A549 (cell line): Measurements from ENCODE around the gene GPLD1. TPM values are rescaled to one million over a fixed set of nuclear protein-coding genes. Genes with fewer than 3 reads are reported as not detected.

Experiments
- ATAC-seq, 2 experiments: fragments of 200-7000 bp in 1 of 2; fragments of >200 bp in 1 of 2; cut with Nextera tagmentation in 1 of 2; cut with Tn5 transposase in 1 of 2; 3 replicates each; pipeline versions ENCODE4 v1.8.0 to v1.9.1; 2018 to 2020; ENCODE audit warnings: mild to moderate bottlenecking in 1 of 2, moderate library complexity in 1 of 2
- CTCF ChIA-PET: fragments of 300-600 bp; sonication (Branson Sonifier 250); formaldehyde crosslinking; extraction: SDS; loops from one replicate; lab custom pipeline; 2021; ENCODE audit warnings: antibody characterized with exemption, inconsistent platforms; lab: Yijun Ruan, JAX
- POLR2A ChIA-PET: fragments of 350-600 bp; formaldehyde crosslinking; extraction: SDS; loops from one replicate; lab custom pipeline; 2021; ENCODE audit warnings: antibody characterized with exemption, inconsistent platforms; lab: Yijun Ruan, JAX
- DNase-seq, 2 experiments: peaks; one replicate each; pipeline versions ENCODE4 v3.0.0 to v3.0.0-alpha.2; 2011 to 2016; ENCODE audit warnings: low read depth in 1 of 2, low spot score in 1 of 2
- FAIRE-seq: peaks from 2 replicates; lab custom pipeline; 2011; peaks lifted over from hg19 to GRCh38; lab: Jason Lieb, UNC
- H3K27ac ChIP-seq, 2 experiments: fragments of >200 bp; sonication (Bioruptor Twin); formaldehyde crosslinking; 3 replicates each; pipeline ENCODE4 v1.5.1; 2016 to 2017
- H3K4me1 ChIP-seq: fragments of >200 bp; sonication (Bioruptor Twin); formaldehyde crosslinking; 3 replicates; pipeline ENCODE4 v1.6.1; 2016
- H3K4me2 ChIP-seq: fragments of >200 bp; sonication (Bioruptor Twin); formaldehyde crosslinking; 3 replicates; pipeline ENCODE4 v1.6.1; 2016
- H3K4me3 ChIP-seq: fragments of >200 bp; sonication (Bioruptor Twin); formaldehyde crosslinking; 3 replicates; pipeline ENCODE4 v1.5.1; 2016
- H3K9me3 ChIP-seq: fragments of >200 bp; sonication (Bioruptor Twin); formaldehyde crosslinking; 3 replicates; pipeline ENCODE4 v1.6.1; 2016
- CEBPB ChIP-seq, 2 experiments: fragments of >200 bp in 1 of 2; sonication (Bioruptor Twin) in 1 of 2; formaldehyde crosslinking in 1 of 2; IDR thresholded peaks; 2 replicates each; pipeline ENCODE4 v1.6.1; 2012 to 2016
- EHF ChIP-seq: fragments of 250-450 bp; sonication (Bioruptor Pico); IDR thresholded peaks from 2 replicates; pipeline ENCODE4 v1.5.0; 2020; ENCODE audit warnings: mild to moderate bottlenecking
- EHMT2 ChIP-seq: fragments of 200-600 bp; sonication (generic); IDR thresholded peaks from 2 replicates; pipeline ENCODE4 v1.6.1; 2016; ENCODE audit warnings: antibody characterized with exemption, low read depth, mild to moderate bottlenecking, moderate library complexity
- EP300 ChIP-seq, 2 experiments: fragments of >200 bp; sonication (Bioruptor Twin); formaldehyde crosslinking; IDR thresholded peaks; 2 replicates in 1 of 2; 3 replicates in 1 of 2; pipeline ENCODE4 v1.6.1; 2016 to 2017
- HES2 ChIP-seq: fragments of >200 bp; sonication (Bioruptor Twin); formaldehyde crosslinking; IDR thresholded peaks from 2 replicates; pipeline ENCODE4 v1.6.1; 2016
- HOXA7 ChIP-seq: fragments of 250-450 bp; sonication (Bioruptor Pico); IDR thresholded peaks from 2 replicates; pipeline ENCODE4 v1.5.0; 2020; ENCODE audit warnings: mild to moderate bottlenecking, moderate library complexity
- HOXB13 ChIP-seq: fragments of 250-450 bp; sonication (Bioruptor Pico); IDR thresholded peaks from 2 replicates; pipeline ENCODE4 v1.5.0; 2020; ENCODE audit warnings: low read depth, mild to moderate bottlenecking, moderate library complexity
- JUN ChIP-seq, 2 experiments: fragments of >200 bp; sonication (Bioruptor Twin); formaldehyde crosslinking; IDR thresholded peaks; 2 replicates in 1 of 2; 3 replicates in 1 of 2; pipeline ENCODE4 v1.6.1; 2016 to 2017
- JUNB ChIP-seq: fragments of >200 bp; sonication (Bioruptor Twin); formaldehyde crosslinking; IDR thresholded peaks from 2 replicates; pipeline ENCODE4 v1.6.1; 2016
- KDM1A ChIP-seq: fragments of 200-600 bp; sonication (generic); IDR thresholded peaks from 2 replicates; pipeline ENCODE4 v1.6.1; 2016; ENCODE audit warnings: low read depth, mild to moderate bottlenecking
- MAFK ChIP-seq: fragments of 450-650 bp; IDR thresholded peaks from 2 replicates; pipeline ENCODE4 v1.6.1; 2014; ENCODE audit not compliant: partially characterized antibody
- MAX ChIP-seq: IDR thresholded peaks from 2 replicates; pipeline ENCODE4 v1.6.1; 2012
- PHF8 ChIP-seq: fragments of 200-600 bp; sonication (generic); IDR thresholded peaks from 2 replicates; pipeline ENCODE4 v1.6.1; 2016; ENCODE audit warnings: low read depth, mild to moderate bottlenecking, antibody characterized with exemption, moderate library complexity, borderline replicate concordance
- POLR2A ChIP-seq: IDR thresholded peaks from 2 replicates; pipeline ENCODE4 v1.6.1; 2012; ENCODE audit warnings: mild to moderate bottlenecking, low read length
- RAD21 ChIP-seq, 2 experiments: fragments of >200 bp in 1 of 2; sonication (Bioruptor Twin) in 1 of 2; formaldehyde crosslinking in 1 of 2; IDR thresholded peaks in 1 of 2; conservative IDR thresholded peaks in 1 of 2; 2 replicates in 1 of 2; 3 replicates in 1 of 2; pipeline ENCODE4 v1.6.1; 2012 to 2018; ENCODE audit warnings: inconsistent platforms in 1 of 2
- RCOR1 ChIP-seq: fragments of 150-350 bp; IDR thresholded peaks from 2 replicates; pipeline ENCODE4 v1.6.1; 2014; ENCODE audit warnings: antibody characterized with exemption, low read length, low read depth
- TP53 ChIP-seq: fragments of 250-450 bp; sonication (Bioruptor Pico); IDR thresholded peaks from 2 replicates; pipeline ENCODE4 v1.5.0; 2021; ENCODE audit warnings: mild to moderate bottlenecking, moderate library complexity
- ZC3H11A ChIP-seq: fragments of 450-650 bp; IDR thresholded peaks from 2 replicates; pipeline ENCODE4 v1.6.1; 2014; ENCODE audit warnings: antibody characterized with exemption, mild to moderate bottlenecking
- ZSCAN20 ChIP-seq: fragments of 250-450 bp; sonication (Bioruptor Pico); IDR thresholded peaks from 2 replicates; pipeline ENCODE4 v1.8.0; 2022; ENCODE audit warnings: mild to moderate bottlenecking, moderate library complexity
- WGBS: methylation state at CpG from one replicate; pipeline ENCODE4 v1.1.6; 2017; ENCODE audit errors: missing lambda C conversion rate; 5-methylcytosine and 5-hydroxymethylcytosine counted together
- polyA plus RNA-seq, 4 experiments: library from polyadenylated mRNA; depleted of rRNA in 3 of 4; stranded (reverse); fragments of >200 nt; fragmentation: RNase III in 1 of 4; extraction: RNeasy Plus Mini Kit Qiagen cat#74134 plus additional on column Dnase treatment in 1 of 4; gene quantifications; 2 replicates in 3 of 4; 3 replicates in 1 of 4; pipeline ENCODE4 v1.2.3, GENCODE V29; 2011 to 2017
- TF ChIP-seq, protein P1 (sequence below): fragments of 150-350 bp; IDR thresholded peaks from 2 replicates; pipeline ENCODE4 v1.6.1; 2014; ENCODE audit warnings: low read depth, mild to moderate bottlenecking, low read length
- TF ChIP-seq, protein P2 (sequence below): fragments of >200 bp; sonication (Bioruptor Twin); formaldehyde crosslinking; IDR thresholded peaks from 3 replicates; pipeline ENCODE4 v1.5.1; 2016
- TF ChIP-seq, protein P3 (sequence below): IDR thresholded peaks from 2 replicates; pipeline ENCODE4 v1.6.1; 2012

The GPLD1 gene
- polyA plus RNA-seq, 2 of the 4 experiments (the other 2 are of a cell fraction), result 1.3 to 2.6 TPM

DNA sequence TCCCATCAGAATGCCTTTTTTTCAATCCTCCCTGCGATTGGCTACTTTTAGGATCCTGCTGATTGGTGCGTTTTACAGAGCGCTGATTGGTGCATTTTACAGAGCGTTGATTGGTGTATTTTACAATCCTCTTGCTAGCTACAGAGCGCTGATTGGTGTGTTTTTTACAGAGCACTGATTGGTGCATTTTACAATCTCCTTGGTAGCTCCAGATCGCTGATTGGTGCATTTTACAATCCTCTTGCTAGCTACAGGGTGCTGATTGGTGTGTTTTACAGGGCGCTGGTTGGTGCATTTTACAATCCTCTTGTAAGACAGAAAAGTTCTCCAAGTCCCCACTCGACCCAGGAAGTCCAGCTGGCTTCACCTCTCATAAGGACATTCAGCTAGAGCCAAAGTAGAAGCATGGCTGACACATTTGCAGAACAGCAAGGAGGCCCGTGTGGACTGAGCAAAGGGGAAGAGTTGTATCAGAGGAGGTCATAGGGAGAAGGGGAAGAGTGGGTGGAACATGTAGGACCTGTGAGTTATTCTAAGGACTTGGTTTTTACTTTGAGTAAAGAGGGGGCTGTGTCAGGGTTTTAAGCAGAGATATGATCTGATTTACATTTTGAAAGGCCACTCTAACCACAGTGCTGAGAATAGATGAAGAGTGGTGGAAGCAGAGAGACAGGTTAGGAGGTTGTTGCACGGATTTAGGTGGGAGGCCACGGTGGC lies 8.0 kb upstream of the GPLD1 start:
- POLR2A ChIA-PET, result no interaction called here
- FAIRE-seq, result no peak
- 81% methylated on average over 11 of the region's 11 CpGs for WGBS

GRCh38 chr6:24494821-24495795 lies 5.7 kb upstream of the GPLD1 start, which contains the start of gene ALDH5A1:
Gene ALDH5A1, plus strand, starts transcription at chr6:24494969. Its CDS starts 28 bp downstream, at chr6:24494997.
- ChIA-PET CTCF (interaction anchor here (0.8 to 5.0 kb wide), 13 partner anchors 9 to 289 kb away, joined by 3 to 33 read pairs (median 3); no protein-coding TSS in a partner anchor), POLR2A (interaction anchor here (0.6 to 0.9 kb wide), 2 partner anchors 26 to 307 kb away, joined by 3 to 7 read pairs; no protein-coding TSS in a partner anchor)
- WGBS, result 4% methylated on average over 34 of the region's 93 CpGs

More for the DNA sequence above, 8.0 kb upstream of the GPLD1 start:
- H3K9me3 ChIP-seq, result no peaks in the 10 kb centered on the region
- no peak overlapping the region for H3K4me3 ChIP-seq
- CTCF ChIA-PET, result interaction anchor here (5.0 kb wide), 1 partner anchor 25 kb away, joined by 33 read pairs; no protein-coding TSS in a partner anchor
- H3K4me1 ChIP-seq, result peaks cover 12% of the 10 kb centered on the region; the same call in 2 of the 3 replicates
- H3K27ac ChIP-seq, result no peak overlapping the region
- TF ChIP-seq EHF (CRISPR knock-in tag), result no peak
- TF ChIP-seq CEBPB (IDR thresholded peaks at IDR 0.05), result no peak
- TF ChIP-seq, protein P1, sequence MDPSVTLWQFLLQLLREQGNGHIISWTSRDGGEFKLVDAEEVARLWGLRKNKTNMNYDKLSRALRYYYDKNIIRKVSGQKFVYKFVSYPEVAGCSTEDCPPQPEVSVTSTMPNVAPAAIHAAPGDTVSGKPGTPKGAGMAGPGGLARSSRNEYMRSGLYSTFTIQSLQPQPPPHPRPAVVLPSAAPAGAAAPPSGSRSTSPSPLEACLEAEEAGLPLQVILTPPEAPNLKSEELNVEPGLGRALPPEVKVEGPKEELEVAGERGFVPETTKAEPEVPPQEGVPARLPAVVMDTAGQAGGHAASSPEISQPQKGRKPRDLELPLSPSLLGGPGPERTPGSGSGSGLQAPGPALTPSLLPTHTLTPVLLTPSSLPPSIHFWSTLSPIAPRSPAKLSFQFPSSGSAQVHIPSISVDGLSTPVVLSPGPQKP, result no peak
- TF ChIP-seq, protein P2, sequence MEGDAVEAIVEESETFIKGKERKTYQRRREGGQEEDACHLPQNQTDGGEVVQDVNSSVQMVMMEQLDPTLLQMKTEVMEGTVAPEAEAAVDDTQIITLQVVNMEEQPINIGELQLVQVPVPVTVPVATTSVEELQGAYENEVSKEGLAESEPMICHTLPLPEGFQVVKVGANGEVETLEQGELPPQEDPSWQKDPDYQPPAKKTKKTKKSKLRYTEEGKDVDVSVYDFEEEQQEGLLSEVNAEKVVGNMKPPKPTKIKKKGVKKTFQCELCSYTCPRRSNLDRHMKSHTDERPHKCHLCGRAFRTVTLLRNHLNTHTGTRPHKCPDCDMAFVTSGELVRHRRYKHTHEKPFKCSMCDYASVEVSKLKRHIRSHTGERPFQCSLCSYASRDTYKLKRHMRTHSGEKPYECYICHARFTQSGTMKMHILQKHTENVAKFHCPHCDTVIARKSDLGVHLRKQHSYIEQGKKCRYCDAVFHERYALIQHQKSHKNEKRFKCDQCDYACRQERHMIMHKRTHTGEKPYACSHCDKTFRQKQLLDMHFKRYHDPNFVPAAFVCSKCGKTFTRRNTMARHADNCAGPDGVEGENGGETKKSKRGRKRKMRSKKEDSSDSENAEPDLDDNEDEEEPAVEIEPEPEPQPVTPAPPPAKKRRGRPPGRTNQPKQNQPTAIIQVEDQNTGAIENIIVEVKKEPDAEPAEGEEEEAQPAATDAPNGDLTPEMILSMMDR, result no peak
- no peak for TF ChIP-seq HOXA7 (CRISPR knock-in tag)
- no peak for TF ChIP-seq MAFK
- TF ChIP-seq RAD21 (conservative IDR thresholded peaks at IDR 0.05 in 1 of 2, IDR thresholded peaks at IDR 0.05 in 1 of 2), result no peak
- TF ChIP-seq ZC3H11A, result no peak
- TF ChIP-seq EP300 (IDR thresholded peaks at IDR 0.05), result no peak
- TF ChIP-seq, protein P3, sequence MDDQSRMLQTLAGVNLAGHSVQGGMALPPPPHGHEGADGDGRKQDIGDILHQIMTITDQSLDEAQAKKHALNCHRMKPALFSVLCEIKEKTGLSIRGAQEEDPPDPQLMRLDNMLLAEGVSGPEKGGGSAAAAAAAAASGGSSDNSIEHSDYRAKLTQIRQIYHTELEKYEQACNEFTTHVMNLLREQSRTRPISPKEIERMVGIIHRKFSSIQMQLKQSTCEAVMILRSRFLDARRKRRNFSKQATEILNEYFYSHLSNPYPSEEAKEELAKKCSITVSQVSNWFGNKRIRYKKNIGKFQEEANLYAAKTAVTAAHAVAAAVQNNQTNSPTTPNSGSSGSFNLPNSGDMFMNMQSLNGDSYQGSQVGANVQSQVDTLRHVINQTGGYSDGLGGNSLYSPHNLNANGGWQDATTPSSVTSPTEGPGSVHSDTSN, result no peak
- no peak for TF ChIP-seq HES2
- TF ChIP-seq ZSCAN20 (CRISPR knock-in tag), result no peak
- TF ChIP-seq, all 56 proteins: peak for 0
- ATAC-seq, result no peak
- H3K4me2 ChIP-seq, result no peak overlapping the region
- DNase-seq, result peak in 1 of 2 experiments; percentile 7

More at GRCh38 chr6:24494821-24495795, 5.7 kb upstream of the GPLD1 start, which contains the start of gene ALDH5A1:
- ATAC-seq (peak; percentile 85 to 86), FAIRE-seq (no peak), DNase-seq (peak; percentile 48 to 70)
- Histone ChIP-seq H3K4me1 (peaks cover 6% of the 10 kb centered on the region; the same call in 1 of the 3 replicates), H3K4me3 (peak within 1 kb of the TSS; percentile 54), H3K4me2 (peak within 1 kb of the TSS; percentile 90), H3K9me3 (no peaks in the 10 kb centered on the region), H3K27ac (peak within 1 kb of the TSS; percentile 77 to 99)
- TF ChIP-seq PHF8, result peak; percentile 23; the same call in 1 of the 2 replicates
- TF ChIP-seq EHMT2, result no peak
- TF ChIP-seq, protein P2, result peak; percentile 27; the same call in 2 of the 3 replicates
- TF ChIP-seq RCOR1, result no peak
- no peak for TF ChIP-seq TP53 (CRISPR knock-in tag)
- TF ChIP-seq JUNB, result no peak
- TF ChIP-seq MAX, result peak; percentile 44
- TF ChIP-seq HOXA7 (CRISPR knock-in tag), result no peak
- no peak for TF ChIP-seq HOXB13 (CRISPR knock-in tag)
- no peak for TF ChIP-seq JUN (IDR thresholded peaks at IDR 0.05)
- no peak for TF ChIP-seq ZSCAN20 (CRISPR knock-in tag)
- no peak for TF ChIP-seq KDM1A
- no peak for TF ChIP-seq EP300 (IDR thresholded peaks at IDR 0.05)
- TF ChIP-seq POLR2A, result peak; percentile 39
- 0 out of 5 replicates have a peak, but pooled peaks of 1 of the 2 experiments have one; percentile 14 for TF ChIP-seq RAD21 (conservative IDR thresholded peaks at IDR 0.05 in 1 of 2, IDR thresholded peaks at IDR 0.05 in 1 of 2)
